ENCODE data around the gene CCDC71L.

Gene CCDC71L

GRCh38 chr7:106658316-106659165 lies 2.4 kb downstream of the CCDC71L start:
- DNase-seq: no peak

GRCh38 chr7:106657085-106657991 lies 3.6 kb downstream of the CCDC71L start:
- no peak for DNase-seq

GRCh38 chr7:106655703-106656498 lies 5.1 kb downstream of the CCDC71L start:
- no peak for DNase-seq

DNA sequence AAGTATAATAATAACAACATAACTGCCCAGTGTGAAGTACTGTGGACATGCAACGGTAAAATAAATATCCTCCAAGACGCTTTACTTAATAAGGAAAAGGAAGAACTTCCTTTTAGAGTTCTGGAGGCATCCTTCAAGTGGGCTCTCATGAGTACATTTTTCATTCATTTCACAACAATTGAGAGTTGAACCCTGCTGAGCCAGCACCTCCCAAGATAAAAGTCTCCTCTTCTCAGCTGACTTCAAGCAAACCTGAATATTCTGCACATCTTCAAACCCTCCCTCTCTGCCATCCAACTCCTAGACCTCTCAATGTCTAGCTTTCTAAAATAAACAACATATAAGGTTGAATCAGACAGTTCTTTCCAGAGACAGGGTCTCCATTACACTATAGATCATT lies 7.5 kb downstream of the CCDC71L start:
- no peak for DNase-seq

DNA sequence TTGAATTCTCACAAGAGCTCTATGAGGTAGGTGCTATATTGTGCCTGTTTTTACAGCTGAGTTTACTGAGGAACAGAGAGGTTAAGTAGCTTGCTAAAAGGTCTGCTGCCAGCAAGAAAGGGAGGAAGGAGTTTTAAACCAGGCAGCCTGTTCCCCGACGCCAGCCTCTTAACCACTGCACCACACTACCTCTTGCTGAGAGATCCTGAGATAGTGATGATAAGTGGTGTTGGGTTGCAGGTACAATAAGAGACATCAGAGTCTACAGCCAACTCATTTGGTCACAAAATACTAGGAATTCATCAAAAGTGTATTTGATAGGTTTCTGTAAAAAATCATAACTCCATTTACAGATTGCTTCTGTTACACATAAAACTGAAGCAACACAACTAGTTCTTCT lies 8.0 kb downstream of the CCDC71L start:
- DNase-seq: no peak

DNA sequence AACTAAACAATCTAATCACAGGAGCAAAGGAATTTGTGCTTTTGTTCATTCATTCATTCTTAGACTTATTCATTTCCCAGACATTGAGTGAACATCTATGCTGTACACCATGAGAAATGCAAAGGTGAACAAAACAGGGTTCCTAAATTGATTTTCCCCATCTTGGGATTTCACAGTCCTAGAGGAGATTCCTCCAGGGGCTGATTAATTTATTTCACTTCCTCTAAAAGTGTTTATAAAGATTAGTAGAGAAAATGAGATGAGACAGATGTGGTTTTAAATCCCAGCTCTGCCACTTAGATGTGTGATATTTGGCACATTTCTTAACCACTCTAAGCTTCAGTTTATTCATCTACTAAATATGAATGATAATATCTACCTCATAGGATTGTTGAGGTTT lies 8.9 kb downstream of the CCDC71L start:
- DNase-seq: no peak

GRCh38 chr7:106646256-106646655 lies 14.7 kb downstream of the CCDC71L start:
- DNase-seq: no peak

GRCh38 chr7:106644999-106645398 lies 16.0 kb downstream of the CCDC71L start:
- no peak for DNase-seq

DNA sequence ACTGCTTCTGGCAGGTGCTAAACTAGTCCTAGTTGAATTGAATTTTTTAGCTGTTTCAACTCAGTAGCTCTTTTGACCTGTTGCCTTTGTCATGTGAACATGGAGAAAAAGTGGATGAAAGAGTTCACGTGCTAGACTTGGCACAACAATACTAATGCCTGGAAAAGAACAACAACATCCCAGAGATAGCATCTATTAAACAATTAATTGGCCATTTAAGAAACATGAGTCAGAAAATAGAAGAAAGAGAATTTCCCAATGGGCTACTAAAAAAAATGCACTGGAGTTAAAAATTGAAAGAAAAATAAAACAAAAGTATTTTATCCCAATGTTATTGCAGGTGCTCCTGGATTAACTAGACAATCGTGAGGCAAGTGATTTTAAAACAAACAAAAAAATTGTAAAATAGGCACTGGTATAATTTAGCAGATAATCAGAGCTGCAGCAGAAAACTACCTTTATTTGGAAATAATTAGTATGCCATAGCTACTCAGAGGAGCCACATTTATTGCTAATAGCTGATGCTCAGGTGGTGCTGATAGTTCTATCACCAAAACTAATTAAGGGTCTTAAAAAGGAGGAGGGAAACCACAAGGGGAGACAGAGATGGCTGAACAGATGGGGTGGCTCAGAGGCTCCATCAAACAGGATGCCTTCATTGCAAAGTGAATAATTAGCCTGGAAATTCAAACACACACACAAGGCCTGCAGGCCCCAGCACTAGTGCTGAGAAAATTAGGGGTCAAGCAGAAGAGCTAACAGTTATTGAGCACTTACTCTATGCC lies 17.6 kb downstream of the CCDC71L start:
- no peak for DNase-seq

DNA sequence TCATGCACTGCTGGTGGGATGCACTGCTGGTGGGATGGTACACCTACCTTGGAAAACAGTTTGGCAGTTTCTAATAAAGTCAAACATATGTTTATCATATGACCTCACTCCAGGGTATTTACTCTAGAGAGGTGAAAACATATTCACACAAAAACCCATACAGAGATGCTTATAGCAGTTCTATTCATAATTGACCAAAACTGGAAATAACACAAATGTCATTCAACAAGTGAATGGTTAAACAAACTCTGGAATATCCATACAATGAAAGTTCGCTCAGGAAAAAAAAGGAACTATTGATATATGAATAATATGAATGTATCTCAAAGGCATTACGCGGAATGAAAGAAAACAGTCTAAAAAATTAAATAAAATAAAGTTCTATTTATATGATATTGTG lies 19.5 kb downstream of the CCDC71L start:
- DNase-seq: no peak

DNA sequence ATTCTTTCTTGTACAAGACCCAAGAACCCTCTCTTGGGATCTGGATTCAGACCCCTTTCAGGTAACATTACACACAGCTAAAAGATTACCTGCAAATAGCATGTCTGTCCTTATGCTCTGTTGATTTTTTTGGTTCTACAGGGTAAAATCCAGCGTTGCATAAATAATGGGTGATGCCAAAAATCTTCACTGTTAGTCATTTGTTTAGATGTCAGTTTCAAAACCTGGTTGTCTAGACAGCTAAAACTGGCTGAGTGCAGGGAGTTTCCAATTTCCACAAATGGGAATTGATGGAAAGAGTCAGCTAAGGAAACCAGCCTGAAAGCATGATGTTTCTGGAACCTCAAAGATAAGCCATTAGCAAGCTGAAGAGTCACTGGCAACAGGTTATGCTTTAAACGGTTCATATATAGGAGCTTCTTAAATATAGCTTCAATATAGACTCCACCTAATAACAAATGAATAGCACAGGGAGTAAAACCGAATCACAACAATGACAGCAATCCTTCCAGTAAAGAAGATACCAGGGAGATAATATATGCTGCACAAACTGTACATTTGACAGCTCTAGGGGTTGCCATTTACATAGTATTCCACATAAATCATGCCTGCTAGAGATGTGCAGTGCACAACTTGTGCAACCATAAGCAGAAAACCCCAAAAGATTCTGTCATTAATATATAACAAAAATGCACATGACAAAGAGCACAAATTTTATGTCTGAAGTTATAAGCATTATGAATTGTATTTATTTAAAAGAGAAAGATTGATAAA lies 20.4 kb downstream of the CCDC71L start:
- DNase-seq: no peak

GRCh38 chr7:106639476-106640334 lies 21.3 kb downstream of the CCDC71L start:
- no peak for DNase-seq

DNA sequence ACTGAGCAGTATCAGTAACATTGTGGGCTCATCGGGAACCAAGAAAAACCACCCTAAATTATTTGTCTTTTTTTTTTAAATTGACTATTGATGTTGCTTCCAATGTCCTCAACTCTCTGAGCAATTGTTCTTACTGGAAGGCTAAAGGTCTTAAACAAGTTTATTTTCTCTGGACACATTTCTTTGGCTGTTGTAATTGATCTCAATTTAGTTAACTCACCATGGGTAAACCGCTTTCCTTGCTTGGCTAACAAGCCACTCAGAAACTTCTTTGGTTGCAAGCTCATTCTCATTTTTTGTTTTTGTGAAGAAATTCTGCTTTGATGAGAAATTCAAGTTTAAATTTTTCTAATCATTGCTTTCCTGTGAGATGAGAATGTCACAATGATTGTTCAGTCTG lies 25.5 kb downstream of the CCDC71L start:
- DNase-seq: no peak

GRCh38 chr7:106634958-106635357 lies 26.0 kb downstream of the CCDC71L start:
- DNase-seq: no peak

GRCh38 chr7:106630648-106631047 lies 30.3 kb downstream of the CCDC71L start:
- DNase-seq: no peak

GRCh38 chr7:106629516-106629915 lies 31.4 kb downstream of the CCDC71L start:
- DNase-seq: no peak

GRCh38 chr7:106626376-106627164 lies 34.4 kb downstream of the CCDC71L start:
- DNase-seq: no peak

DNA sequence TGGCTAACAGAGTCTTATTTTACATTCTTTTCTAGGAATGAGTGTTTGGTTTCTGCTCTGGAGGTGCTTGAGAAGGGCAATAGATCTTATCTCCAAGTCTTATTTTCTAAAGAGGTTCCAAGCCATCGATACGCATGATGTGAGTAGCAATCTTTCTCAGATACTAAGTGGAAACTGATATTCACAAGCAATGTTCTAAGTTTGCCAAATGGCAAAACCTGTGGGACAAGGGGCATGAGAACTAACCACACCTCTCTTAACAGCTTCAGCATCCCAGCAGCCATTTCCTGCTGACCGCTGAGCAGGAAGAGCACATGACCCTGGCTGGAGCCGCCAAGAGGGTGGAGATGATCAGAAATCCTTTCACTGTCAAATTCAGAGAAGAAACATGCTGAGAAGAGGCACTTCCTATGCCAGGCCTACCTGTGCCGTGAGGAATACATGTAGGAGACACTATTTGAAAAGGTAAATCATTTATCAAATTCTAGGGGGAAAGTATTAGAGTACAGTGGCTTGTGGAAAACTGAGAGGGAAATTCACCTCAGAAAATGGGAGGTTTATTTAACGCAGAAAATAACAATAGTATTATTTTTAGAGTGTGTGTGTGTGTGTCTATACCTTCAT lies 35.2 kb downstream of the CCDC71L start:
- DNase-seq: no peak

GRCh38 chr7:106623853-106624252 lies 37.1 kb downstream of the CCDC71L start:
- DNase-seq: no peak

Measured in right hindlimb (tissue), 1 donor.